Caco-2 (cell line): ENCODE results near the gene KLF5. TPM values are rescaled to one million over a fixed set of nuclear protein-coding genes. Genes with fewer than 3 reads are reported as not detected.

ENCODE experiments used
- BruUV-seq: library from RNA; stranded (reverse); fragments of 400-500 nt; replicated peaks from 2 replicates; lab custom pipeline; 2021; lab: Mats Ljungman, UMichigan
- CTCF ChIA-PET: fragments of 300-600 bp; sonication (Branson Sonifier 250); formaldehyde crosslinking; loops from one replicate; lab custom pipeline; 2022; ENCODE audit warnings: antibody characterized with exemption; lab: Charles Lee
- POLR2A ChIA-PET: fragments of 300-600 bp; sonication (Branson Sonifier 250); formaldehyde crosslinking; loops from one replicate; lab custom pipeline; 2022; ENCODE audit warnings: antibody characterized with exemption; lab: Charles Lee
- DNase-seq, 2 experiments: peaks; one replicate each; pipeline versions ENCODE4 v3.0.0 to v3.0.0-alpha.2; 2020 to 2022
- H3K27me3 ChIP-seq: replicated peaks from 2 replicates; pipeline ENCODE4 v1.6.0; 2011; ENCODE audit warnings: low read length; ENCODE audit not compliant: control insufficient read depth, insufficient read depth
- H3K36me3 ChIP-seq: 2 replicates; pipeline ENCODE4 v1.5.1; 2011; ENCODE audit warnings: low read length; ENCODE audit not compliant: control insufficient read depth, insufficient read depth
- H3K4me1 ChIP-seq: fragments of 250-450 bp; sonication (Bioruptor Pico); 2 replicates; pipeline ENCODE4 v1.5.1; 2020; ENCODE audit warnings: mild to moderate bottlenecking
- H3K4me3 ChIP-seq: 2 replicates; pipeline ENCODE4 v1.5.1; 2011; ENCODE audit warnings: low read depth, mild to moderate bottlenecking, control low read depth, low read length
- H3K9me3 ChIP-seq: fragments of 250-450 bp; sonication (Bioruptor Pico); 2 replicates; pipeline ENCODE4 v1.5.1; 2020; ENCODE audit warnings: mild to moderate bottlenecking, moderate library complexity
- H3K27ac Mint-ChIP-seq: one replicate; pipeline ENCODE4 v1.8.0; 2022; ENCODE audit warnings: mixed read lengths; ENCODE audit not compliant: unreplicated experiment
- H3K27me3 Mint-ChIP-seq: one replicate; pipeline ENCODE4 v1.8.0; 2022; ENCODE audit warnings: mixed read lengths; ENCODE audit not compliant: insufficient read depth, unreplicated experiment
- H3K36me3 Mint-ChIP-seq: one replicate; pipeline ENCODE4 v1.8.0; 2022; ENCODE audit warnings: mild to moderate bottlenecking, mixed read lengths; ENCODE audit not compliant: insufficient read depth, unreplicated experiment
- H3K4me1 Mint-ChIP-seq: one replicate; pipeline ENCODE4 v1.8.0; 2022; ENCODE audit warnings: low read depth, mixed read lengths; ENCODE audit not compliant: unreplicated experiment
- H3K4me3 Mint-ChIP-seq: one replicate; pipeline ENCODE4 v1.8.0; 2022; ENCODE audit warnings: mild to moderate bottlenecking, moderate library complexity, mixed read lengths; ENCODE audit not compliant: unreplicated experiment
- H3K9me3 Mint-ChIP-seq: one replicate; pipeline ENCODE4 v1.8.0; 2022; ENCODE audit warnings: mixed read lengths; ENCODE audit not compliant: unreplicated experiment
- intact Hi-C: fragments of 100-400 bp; cut with micrococcal nuclease; formaldehyde crosslinking; loops from one replicate; pipeline ENCODE4 v1.10.0; 2022; ENCODE audit not compliant: unreplicated experiment
- total RNA-seq: library from RNA; stranded (reverse); gene quantifications from 2 replicates; pipeline ENCODE4 v1.2.3, GENCODE V29; 2022
- TF ChIP-seq, protein P1 (sequence below), 2 experiments: fragments of 200-600 bp in 1 of 2; IDR thresholded peaks; 1 replicate in 1 of 2; 2 replicates in 1 of 2; pipeline versions ENCODE4 v1.5.1 to v1.8.0; 2011 to 2022; ENCODE audit warnings: antibody characterized with exemption in 1 of 2, control low read depth in 1 of 2, inconsistent platforms in 1 of 2, low read depth in 1 of 2, low read length in 1 of 2, mild to moderate bottlenecking in 1 of 2, moderate library complexity in 1 of 2; ENCODE audit not compliant: insufficient read depth in 1 of 2, severe bottlenecking in 1 of 2, unreplicated experiment in 1 of 2

The KLF5 gene
- total RNA-seq, 1 experiment from 2014 or later = 80.1 TPM

DNA sequence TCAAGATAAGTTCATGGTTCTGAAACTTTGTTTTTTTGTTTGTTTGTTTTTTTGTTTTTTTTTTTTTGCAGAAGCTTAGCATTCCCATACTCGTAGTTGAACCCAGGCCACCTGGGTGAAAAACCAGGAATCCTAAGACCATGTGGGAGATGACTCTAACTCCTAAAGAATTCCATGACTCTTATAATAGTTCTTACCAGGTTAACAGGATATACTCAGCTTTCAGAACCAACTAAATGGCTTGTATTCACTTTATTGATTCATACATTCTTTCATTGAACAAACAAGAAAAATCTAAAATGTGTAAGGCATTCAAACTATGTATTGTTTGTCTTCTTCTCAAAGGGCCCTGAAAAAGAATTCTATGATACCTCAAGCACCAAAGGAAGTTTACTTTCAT lies 40.5 kb upstream of the KLF5 start:
- H3K4me3 ChIP-seq = no peak overlapping the region
- Mint-ChIP-seq H3K4me3 (no peak overlapping the region), H3K27me3 (no peaks in the 10 kb centered on the region), H3K9me3 (no peaks in the 10 kb centered on the region), H3K36me3 (peaks cover 12% of the 10 kb centered on the region), H3K27ac (peak overlapping the region; percentile 66), H3K4me1 (peaks cover 19% of the 10 kb centered on the region)
- no peaks in the 10 kb centered on the region for H3K27me3 ChIP-seq
- H3K9me3 ChIP-seq = no peaks in the 10 kb centered on the region
- H3K36me3 ChIP-seq = no peaks in the 10 kb centered on the region
- intact Hi-C loops = loop anchor here (1.0 kb wide), 1 partner anchor 8 kb away; no protein-coding TSS in a partner anchor
- H3K4me1 ChIP-seq = peaks cover 22% of the 10 kb centered on the region
- TF ChIP-seq, protein P1, sequence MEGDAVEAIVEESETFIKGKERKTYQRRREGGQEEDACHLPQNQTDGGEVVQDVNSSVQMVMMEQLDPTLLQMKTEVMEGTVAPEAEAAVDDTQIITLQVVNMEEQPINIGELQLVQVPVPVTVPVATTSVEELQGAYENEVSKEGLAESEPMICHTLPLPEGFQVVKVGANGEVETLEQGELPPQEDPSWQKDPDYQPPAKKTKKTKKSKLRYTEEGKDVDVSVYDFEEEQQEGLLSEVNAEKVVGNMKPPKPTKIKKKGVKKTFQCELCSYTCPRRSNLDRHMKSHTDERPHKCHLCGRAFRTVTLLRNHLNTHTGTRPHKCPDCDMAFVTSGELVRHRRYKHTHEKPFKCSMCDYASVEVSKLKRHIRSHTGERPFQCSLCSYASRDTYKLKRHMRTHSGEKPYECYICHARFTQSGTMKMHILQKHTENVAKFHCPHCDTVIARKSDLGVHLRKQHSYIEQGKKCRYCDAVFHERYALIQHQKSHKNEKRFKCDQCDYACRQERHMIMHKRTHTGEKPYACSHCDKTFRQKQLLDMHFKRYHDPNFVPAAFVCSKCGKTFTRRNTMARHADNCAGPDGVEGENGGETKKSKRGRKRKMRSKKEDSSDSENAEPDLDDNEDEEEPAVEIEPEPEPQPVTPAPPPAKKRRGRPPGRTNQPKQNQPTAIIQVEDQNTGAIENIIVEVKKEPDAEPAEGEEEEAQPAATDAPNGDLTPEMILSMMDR (IDR thresholded peaks at IDR 0.05; ENCODE audit: insufficient read depth in 1 of 2, low read depth in 1 of 2, low read length in 1 of 2, severe bottlenecking in 1 of 2, unreplicated experiment in 1 of 2) = no peak
- no TSS peak for BruUV-seq
- POLR2A ChIA-PET = no interaction called here
- DNase-seq = no peak
- CTCF ChIA-PET = no interaction called here

DNA sequence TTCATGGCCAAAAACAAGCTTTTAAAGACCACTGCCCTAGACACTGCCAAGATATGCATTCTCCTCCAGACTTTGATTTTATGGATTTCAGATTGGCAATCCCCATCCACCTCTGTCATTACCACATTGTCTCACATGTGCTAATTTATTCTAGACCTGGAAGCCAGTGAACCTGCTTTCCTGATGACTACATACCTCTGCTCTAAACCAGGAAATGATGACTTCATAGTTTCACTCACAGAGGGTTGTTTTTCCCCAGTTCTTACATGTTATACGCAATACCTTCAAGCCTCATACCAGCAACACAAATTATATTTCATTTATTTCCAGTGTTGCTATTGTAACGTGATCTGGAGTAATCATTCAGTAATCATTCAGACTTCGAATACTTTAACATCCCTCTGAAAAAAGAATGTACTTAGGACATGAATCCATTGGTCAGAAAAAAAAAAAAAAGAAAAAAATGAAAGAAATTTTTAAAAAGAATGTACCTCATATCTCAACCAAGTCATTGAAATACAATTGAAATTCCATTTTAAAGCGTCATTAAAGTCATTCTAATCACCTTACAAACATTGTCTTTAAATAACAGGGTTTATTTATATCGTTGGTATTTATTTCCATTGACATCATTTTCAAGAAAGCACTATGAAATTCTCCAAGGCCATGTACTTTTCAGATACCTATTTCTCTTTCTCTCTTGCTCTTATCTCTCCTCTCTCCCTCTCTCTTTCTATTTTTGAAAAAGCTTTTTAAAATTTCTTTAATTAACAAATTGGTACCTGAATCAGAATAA lies 33.4 kb upstream of the KLF5 start:
- Mint-ChIP-seq H3K27ac (peak overlapping the region; percentile 80), H3K9me3 (no peaks in the 10 kb centered on the region), H3K4me1 (peaks cover 47% of the 10 kb centered on the region), H3K4me3 (no peak overlapping the region), H3K36me3 (peaks cover 4% of the 10 kb centered on the region), H3K27me3 (no peaks in the 10 kb centered on the region)
- Histone ChIP-seq H3K4me3 (no peak overlapping the region), H3K36me3 (no peaks in the 10 kb centered on the region), H3K27me3 (no peaks in the 10 kb centered on the region), H3K4me1 (peaks cover 29% of the 10 kb centered on the region), H3K9me3 (no peaks in the 10 kb centered on the region)
- intact Hi-C loops = no loop called here
- DNase-seq = no peak
- ChIA-PET CTCF (no interaction called here), POLR2A (no interaction called here)
- BruUV-seq = no TSS peak
- TF ChIP-seq, protein P1 (IDR thresholded peaks at IDR 0.05; ENCODE audit: insufficient read depth in 1 of 2, low read depth in 1 of 2, low read length in 1 of 2, severe bottlenecking in 1 of 2, unreplicated experiment in 1 of 2) = no peak

DNA sequence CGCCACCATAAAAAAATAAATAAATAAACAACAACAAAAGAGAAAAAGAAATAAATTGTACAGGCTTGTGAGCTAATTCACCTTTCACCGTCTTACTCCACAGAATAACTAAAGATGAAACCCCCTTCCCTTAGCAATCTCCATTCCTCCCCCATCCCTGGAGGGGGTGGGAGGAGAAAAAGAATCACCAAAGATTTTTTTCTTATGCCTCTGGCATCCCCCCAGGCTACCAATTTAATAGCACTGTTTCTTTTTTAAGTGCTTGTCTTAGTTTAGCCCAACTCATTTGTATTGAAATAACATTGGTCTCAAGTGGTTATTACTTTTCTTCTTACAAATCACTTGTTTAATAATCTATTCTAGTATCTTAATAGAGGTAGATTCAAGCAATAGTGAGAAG lies 23.9 kb upstream of the KLF5 start:
- Mint-ChIP-seq H3K36me3 (peaks cover 6% of the 10 kb centered on the region), H3K27ac (peak overlapping the region; percentile 34), H3K9me3 (no peaks in the 10 kb centered on the region), H3K4me3 (no peak overlapping the region), H3K27me3 (no peaks in the 10 kb centered on the region), H3K4me1 (peaks cover 39% of the 10 kb centered on the region)
- intact Hi-C loops = no loop called here
- CTCF ChIA-PET = no interaction called here
- POLR2A ChIA-PET = no interaction called here
- no peak for DNase-seq
- Histone ChIP-seq H3K36me3 (no peaks in the 10 kb centered on the region), H3K9me3 (no peaks in the 10 kb centered on the region), H3K27me3 (no peaks in the 10 kb centered on the region), H3K4me1 (peaks cover 53% of the 10 kb centered on the region), H3K4me3 (no peak overlapping the region)
- TF ChIP-seq, protein P1 (IDR thresholded peaks at IDR 0.05; ENCODE audit: insufficient read depth in 1 of 2, low read depth in 1 of 2, low read length in 1 of 2, severe bottlenecking in 1 of 2, unreplicated experiment in 1 of 2) = no peak
- BruUV-seq = no TSS peak
